Loucy (cell line): ENCODE data around the gene ZNF592.

Source experiments
- CTCF ChIP-seq: fragments of 200-600 bp; sonication (generic); conservative IDR thresholded peaks from 2 replicates; pipeline ENCODE4 v1.5.1; 2014; ENCODE audit warnings: mild to moderate bottlenecking, antibody characterized with exemption, low read length
- EZH2phosphoT487 ChIP-seq: fragments of 200-600 bp; IDR thresholded peaks from 2 replicates; pipeline ENCODE4 v1.6.1; 2018; ENCODE audit warnings: antibody characterized with exemption, mild to moderate bottlenecking, moderate library complexity, borderline replicate concordance

DNA sequence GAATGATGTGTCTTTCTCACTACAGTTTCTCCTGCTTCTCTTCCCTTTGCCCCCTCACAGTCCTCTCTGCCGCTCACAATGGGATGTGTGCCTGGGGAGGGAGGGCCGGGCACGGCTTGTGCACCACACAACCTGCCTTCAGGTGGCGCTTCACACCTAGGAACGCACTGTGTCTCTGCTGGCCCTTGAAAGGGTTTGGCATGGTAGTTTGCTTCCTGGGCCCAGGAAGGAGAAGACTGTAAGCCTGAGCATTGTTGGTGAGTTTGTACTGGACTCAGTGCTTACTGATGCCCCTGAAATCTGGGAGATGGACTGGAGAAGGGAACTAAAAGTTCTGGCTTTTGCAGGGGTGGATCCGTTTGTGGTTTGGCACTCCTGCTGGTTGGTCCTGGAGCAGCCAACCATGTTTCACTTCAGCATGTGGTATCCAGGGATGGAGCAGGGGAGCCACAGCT, 78.0 kb downstream of the ZNF592 start:
- TF ChIP-seq CTCF (peak; percentile 62), EZH2phosphoT487 (no peak)
